IPS DF 4.7 (cell line): ENCODE results near the gene SNX21.

Experiments
- DNase-seq: peaks from one replicate; pipeline ENCODE4 v3.0.0-alpha.2; 2013; ENCODE audit warnings: low spot score; ENCODE audit errors: extremely low read depth

The SNX21 gene

GRCh38 chr20:45880988-45881788 is 47.6 kb downstream of the SNX21 start, which contains the start of gene ZSWIM1:
ZSWIM1 (plus strand) TSS chr20:45881227; CDS start chr20:45882593, 1,366 bp downstream.
- peak; percentile 100 for DNase-seq

GRCh38 chr20:45882469-45883099 is 49.0 kb downstream of the SNX21 start:
- DNase-seq: no peak

- no peak for DNase-seq
Observed at GRCh38 chr20:45883100-45883469, 49.5 kb downstream of the SNX21 start.

GRCh38 chr20:45886590-45887345 is 53.2 kb downstream of the SNX21 start:
- no peak for DNase-seq

GRCh38 chr20:45887346-45887715 is 53.7 kb downstream of the SNX21 start, which contains the start of gene SPATA25:
SPATA25 (minus strand) TSS chr20:45887622; CDS start chr20:45887590, 32 bp downstream.
- no peak for DNase-seq

GRCh38 chr20:45888681-45889080 is 55.1 kb downstream of the SNX21 start:
- no peak for DNase-seq

- no peak for DNase-seq
Observed at GRCh38 chr20:45890077-45890984, 56.7 kb downstream of the SNX21 start.

- DNase-seq: no peak
Observed at GRCh38 chr20:45890985-45891983, 57.7 kb downstream of the SNX21 start, which contains the start of the genes CTSA and NEURL2. CTSA (plus strand) TSS chr20:45891335; CDS start chr20:45891569, 234 bp downstream. NEURL2 (minus strand) TSS chr20:45891208; CDS start chr20:45890991, 217 bp downstream.

- no peak for DNase-seq
Observed at GRCh38 chr20:45892049-45892825, 58.6 kb downstream of the SNX21 start.
